ENCODE data around the gene PCMTD2. TPM values are rescaled to one million over a fixed set of nuclear protein-coding genes. Genes with fewer than 3 reads are reported as not detected.

PCMTD2 gene
- total and polyA plus RNA-seq, 2 donors from 2014 or later: 25.0 to 53.8 TPM

DNA sequence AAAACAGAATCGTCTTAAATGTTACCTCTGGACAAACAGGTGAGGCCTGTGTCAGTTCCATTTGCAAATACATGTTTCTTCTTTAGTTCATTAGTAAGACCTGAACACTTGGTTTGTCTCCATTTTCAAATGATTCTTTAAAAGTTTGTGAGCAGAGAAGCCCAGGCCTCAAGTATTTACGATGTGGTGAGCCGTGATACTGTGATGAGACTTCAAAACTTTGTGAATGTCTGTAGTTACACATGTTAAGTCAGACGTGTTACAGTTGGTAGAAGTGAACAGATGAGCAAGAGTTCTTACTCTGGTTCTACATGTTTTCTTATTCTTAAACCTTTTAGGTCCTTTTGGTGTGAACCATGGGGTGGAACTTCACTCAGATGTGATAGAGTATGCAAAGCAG lies 8.5 kb downstream of the PCMTD2 start:
- Histone ChIP-seq H3K9me3 (ENCODE audit: control insufficient read depth in 2 of 3, insufficient read depth in 1 of 3, low read length in 3 of 3) (no peaks in the 10 kb centered on the region), H3K36me3 (ENCODE audit: control insufficient read depth in 2 of 3, insufficient read depth in 3 of 3, low read length in 3 of 3) (peaks cover 2 to 11% (median 10%) of the 10 kb centered on the region in 3 donors), H3K9ac (ENCODE audit: low read length in 3 of 3) (no peak overlapping the region), H3K27me3 (ENCODE audit: control insufficient read depth, insufficient read depth, low read length) (no peaks in the 10 kb centered on the region), H3K27ac (ENCODE audit: low read depth in 2 of 2, low read length in 2 of 2) (no peak overlapping the region), H3K4me3 (ENCODE audit: low read length in 3 of 3) (no peak overlapping the region), H3K4me1 (ENCODE audit: control insufficient read depth in 2 of 3, insufficient read depth in 2 of 3, low read depth in 1 of 3, low read length in 3 of 3) (peaks cover 0 to 19% (median 16%) of the 10 kb centered on the region in 3 donors)
- intact Hi-C loops (cut with DNase I): no loop called here
- no peak for DNase-seq
- TF ChIP-seq, protein P1, sequence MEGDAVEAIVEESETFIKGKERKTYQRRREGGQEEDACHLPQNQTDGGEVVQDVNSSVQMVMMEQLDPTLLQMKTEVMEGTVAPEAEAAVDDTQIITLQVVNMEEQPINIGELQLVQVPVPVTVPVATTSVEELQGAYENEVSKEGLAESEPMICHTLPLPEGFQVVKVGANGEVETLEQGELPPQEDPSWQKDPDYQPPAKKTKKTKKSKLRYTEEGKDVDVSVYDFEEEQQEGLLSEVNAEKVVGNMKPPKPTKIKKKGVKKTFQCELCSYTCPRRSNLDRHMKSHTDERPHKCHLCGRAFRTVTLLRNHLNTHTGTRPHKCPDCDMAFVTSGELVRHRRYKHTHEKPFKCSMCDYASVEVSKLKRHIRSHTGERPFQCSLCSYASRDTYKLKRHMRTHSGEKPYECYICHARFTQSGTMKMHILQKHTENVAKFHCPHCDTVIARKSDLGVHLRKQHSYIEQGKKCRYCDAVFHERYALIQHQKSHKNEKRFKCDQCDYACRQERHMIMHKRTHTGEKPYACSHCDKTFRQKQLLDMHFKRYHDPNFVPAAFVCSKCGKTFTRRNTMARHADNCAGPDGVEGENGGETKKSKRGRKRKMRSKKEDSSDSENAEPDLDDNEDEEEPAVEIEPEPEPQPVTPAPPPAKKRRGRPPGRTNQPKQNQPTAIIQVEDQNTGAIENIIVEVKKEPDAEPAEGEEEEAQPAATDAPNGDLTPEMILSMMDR (IDR thresholded peaks at IDR 0.05; ENCODE audit: borderline replicate concordance, extremely low read depth, insufficient read depth): no peak
- no peak for FAIRE-seq

- intact Hi-C loops (cut with DNase I): no loop called here
- DNase-seq (no peak), FAIRE-seq (no peak)
- Histone ChIP-seq H3K9me3 (ENCODE audit: control insufficient read depth in 2 of 3, insufficient read depth in 1 of 3, low read length in 3 of 3) (no peaks in the 10 kb centered on the region), H3K36me3 (ENCODE audit: control insufficient read depth in 2 of 3, insufficient read depth in 3 of 3, low read length in 3 of 3) (peaks cover 2 to 11% (median 10%) of the 10 kb centered on the region in 3 donors), H3K4me1 (ENCODE audit: control insufficient read depth in 2 of 3, insufficient read depth in 2 of 3, low read depth in 1 of 3, low read length in 3 of 3) (peaks cover 0 to 12% (median 8%) of the 10 kb centered on the region in 3 donors), H3K27me3 (ENCODE audit: control insufficient read depth, insufficient read depth, low read length) (no peaks in the 10 kb centered on the region), H3K4me3 (ENCODE audit: low read length in 3 of 3) (no peak overlapping the region), H3K27ac (ENCODE audit: low read depth in 2 of 2, low read length in 2 of 2) (no peak overlapping the region), H3K9ac (ENCODE audit: low read length in 3 of 3) (no peak overlapping the region)
- TF ChIP-seq, protein P1 (IDR thresholded peaks at IDR 0.05; ENCODE audit: borderline replicate concordance, extremely low read depth, insufficient read depth): no peak
These were observed 9.7 kb downstream of the PCMTD2 start for GRCh38 chr20:64265201-64265600.

GRCh38 chr20:64266988-64267387 lies 11.4 kb downstream of the PCMTD2 start:
- H3K36me3 ChIP-seq (ENCODE audit: control insufficient read depth in 2 of 3, insufficient read depth in 3 of 3, low read length in 3 of 3): peaks cover 2 to 11% (median 10%) of the 10 kb centered on the region in 3 donors
- no peak overlapping the region for H3K4me3 ChIP-seq (ENCODE audit: low read length in 3 of 3)
- H3K9ac ChIP-seq (ENCODE audit: low read length in 3 of 3): no peak overlapping the region
- peaks cover 0 to 6% (median 1%) of the 10 kb centered on the region in 3 donors for H3K4me1 ChIP-seq (ENCODE audit: control insufficient read depth in 2 of 3, insufficient read depth in 2 of 3, low read depth in 1 of 3, low read length in 3 of 3)
- FAIRE-seq: no peak
- no peak overlapping the region for H3K27ac ChIP-seq (ENCODE audit: low read depth in 2 of 2, low read length in 2 of 2)
- no peak for DNase-seq
- no peaks in the 10 kb centered on the region for H3K9me3 ChIP-seq (ENCODE audit: control insufficient read depth in 2 of 3, insufficient read depth in 1 of 3, low read length in 3 of 3)
- no peaks in the 10 kb centered on the region for H3K27me3 ChIP-seq (ENCODE audit: control insufficient read depth, insufficient read depth, low read length)
- TF ChIP-seq, protein P1 (IDR thresholded peaks at IDR 0.05; ENCODE audit: borderline replicate concordance, extremely low read depth, insufficient read depth): no peak
- intact Hi-C loops (cut with DNase I): no loop called here

DNA sequence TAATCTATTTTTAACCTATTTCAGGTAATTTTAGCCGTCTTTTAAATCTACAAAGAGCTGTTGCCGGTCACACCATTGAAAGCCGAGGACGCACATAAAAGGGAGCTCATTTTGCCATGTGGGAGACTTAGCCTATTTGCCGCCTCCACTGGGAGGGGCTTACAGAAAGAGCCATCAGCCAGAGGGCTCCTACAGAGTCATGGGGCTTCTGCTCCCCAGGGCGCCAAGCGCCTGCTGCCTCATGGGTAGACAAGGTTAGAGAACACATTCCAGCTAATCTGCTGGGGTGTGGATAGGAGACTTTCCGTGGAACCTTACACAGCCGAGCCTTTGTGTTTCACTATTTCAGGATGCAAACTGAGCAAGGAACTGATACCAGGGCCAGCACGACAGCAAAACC lies 12.6 kb downstream of the PCMTD2 start:
- Histone ChIP-seq H3K9ac (ENCODE audit: low read length in 3 of 3) (no peak overlapping the region), H3K27me3 (ENCODE audit: control insufficient read depth, insufficient read depth, low read length) (no peaks in the 10 kb centered on the region), H3K27ac (ENCODE audit: low read depth in 2 of 2, low read length in 2 of 2) (no peak overlapping the region), H3K36me3 (ENCODE audit: control insufficient read depth in 2 of 3, insufficient read depth in 3 of 3, low read length in 3 of 3) (peaks cover 2 to 11% (median 10%) of the 10 kb centered on the region in 3 donors), H3K4me3 (ENCODE audit: low read length in 3 of 3) (no peak overlapping the region), H3K9me3 (ENCODE audit: control insufficient read depth in 2 of 3, insufficient read depth in 1 of 3, low read length in 3 of 3) (no peaks in the 10 kb centered on the region), H3K4me1 (ENCODE audit: control insufficient read depth in 2 of 3, insufficient read depth in 2 of 3, low read depth in 1 of 3, low read length in 3 of 3) (no peaks in the 10 kb centered on the region)
- FAIRE-seq (no peak), DNase-seq (no peak)
- intact Hi-C loops (cut with DNase I): no loop called here
- TF ChIP-seq, protein P1 (IDR thresholded peaks at IDR 0.05; ENCODE audit: borderline replicate concordance, extremely low read depth, insufficient read depth): no peak

Data from kidney (tissue), 14 donors.